GM12878 (cell line): ENCODE measurements around the gene THADA. TPM values are rescaled to one million over a fixed set of nuclear protein-coding genes. Genes with fewer than 3 reads are reported as not detected.

Source experiments
- ATAC-seq: fragments of 200-7000 bp; cut with Tn5 transposase; 3 replicates; pipeline ENCODE4 v1.9.1; 2020; ENCODE audit warnings: mild to moderate bottlenecking, moderate library complexity
- BruUV-seq: library from RNA; stranded (reverse); fragments of 400-500 nt; replicated peaks from 2 replicates; lab custom pipeline; 2021; lab: Mats Ljungman, UMichigan
- CTCF ChIA-PET: fragments of 300-600 bp; sonication (Branson Sonifier 250); formaldehyde crosslinking; extraction: SDS; loops from one replicate; lab custom pipeline; 2021; ENCODE audit warnings: inconsistent platforms; lab: Yijun Ruan, JAX
- POLR2A ChIA-PET: fragments of 350-600 bp; formaldehyde crosslinking; extraction: SDS; loops from one replicate; lab custom pipeline; 2021; ENCODE audit warnings: inconsistent platforms; lab: Charles Lee
- RAD21 ChIA-PET: fragments of 300-600 bp; sonication (Branson Sonifier 250); formaldehyde crosslinking; loops from one replicate; lab custom pipeline; 2023; ENCODE audit warnings: antibody characterized with exemption; ENCODE audit not compliant: unreplicated experiment; lab: Charles Lee
- SMC1A ChIA-PET: fragments of 300-600 bp; sonication (Branson Sonifier 250); formaldehyde crosslinking; loops from one replicate; lab custom pipeline; 2023; ENCODE audit not compliant: unreplicated experiment, uncharacterized antibody; lab: Charles Lee
- DNase-seq: peaks from one replicate; pipeline ENCODE4 v3.0.0-alpha.2; 2011; ENCODE audit warnings: low read depth, low spot score
- FAIRE-seq: peaks from 3 replicates; lab custom pipeline; 2011; peaks lifted over from hg19 to GRCh38; lab: Jason Lieb, UNC
- H2AFZ ChIP-seq: 2 replicates; pipeline ENCODE4 v1.6.0; 2011; ENCODE audit warnings: low read depth, low read length, control low read depth; ENCODE audit not compliant: control insufficient read depth
- H3K27ac ChIP-seq: 2 replicates; pipeline ENCODE4 v1.5.1; 2011; ENCODE audit warnings: control low read depth; ENCODE audit not compliant: control insufficient read depth, insufficient read depth
- H3K27me3 ChIP-seq, 2 experiments: replicated peaks in 1 of 2; 2 replicates each; pipeline versions ENCODE4 v1.6.0 to v1.6.1; 2011; ENCODE audit warnings: low read length in 1 of 2; ENCODE audit not compliant: control insufficient read depth in 2 of 2, insufficient read depth in 2 of 2
- H3K36me3 ChIP-seq, 2 experiments: 2 replicates each; pipeline ENCODE4 v1.5.1; 2011; ENCODE audit warnings: low read length in 1 of 2; ENCODE audit not compliant: control insufficient read depth in 2 of 2, insufficient read depth in 2 of 2
- H3K4me1 ChIP-seq: 2 replicates; pipeline ENCODE4 v1.6.1; 2011; ENCODE audit warnings: mild to moderate bottlenecking, low read length, moderate library complexity, mixed read lengths; ENCODE audit not compliant: control insufficient read depth, insufficient read depth
- H3K4me2 ChIP-seq: 2 replicates; pipeline ENCODE4 v1.6.0; 2011; ENCODE audit warnings: control low read depth; ENCODE audit not compliant: control insufficient read depth, insufficient read depth
- H3K4me3 ChIP-seq: fragments of 200-600 bp; sonication (generic); 2 replicates; pipeline ENCODE4 v1.5.1; 2016
- H3K79me2 ChIP-seq: 2 replicates; pipeline ENCODE4 v1.6.0; 2011; ENCODE audit warnings: low read length; ENCODE audit not compliant: control insufficient read depth, insufficient read depth
- H3K9ac ChIP-seq: 2 replicates; pipeline ENCODE4 v1.8.0; 2011; ENCODE audit warnings: low read length, control low read depth, mixed read lengths; ENCODE audit not compliant: control insufficient read depth, insufficient read depth
- H3K9me3 ChIP-seq: replicated peaks from 3 replicates; pipeline ENCODE4 v1.5.1; 2011; ENCODE audit warnings: mild to moderate bottlenecking, low read length; ENCODE audit not compliant: control insufficient read depth, insufficient read depth
- H4K20me1 ChIP-seq: 2 replicates; pipeline ENCODE4 v1.6.0; 2011; ENCODE audit not compliant: control insufficient read depth, insufficient read depth
- BACH1 ChIP-seq: fragments of 450-650 bp; IDR thresholded peaks from 2 replicates; pipeline ENCODE4 v1.6.1; 2017; ENCODE audit warnings: mild to moderate bottlenecking, borderline replicate concordance
- IKZF1 ChIP-seq: fragments of 450-650 bp; conservative IDR thresholded peaks from 2 replicates; pipeline ENCODE4 v1.6.1; 2017; ENCODE audit warnings: antibody characterized with exemption, mild to moderate bottlenecking
- JUND ChIP-seq: IDR thresholded peaks from 2 replicates; pipeline ENCODE4 v1.6.1; 2012; ENCODE audit warnings: low read depth, mild to moderate bottlenecking, low read length, improper control_type of control experiment, moderate library complexity
- LARP7 ChIP-seq: fragments of 450-650 bp; IDR thresholded peaks from 2 replicates; pipeline ENCODE4 v1.6.1; 2017; ENCODE audit warnings: mild to moderate bottlenecking
- MXI1 ChIP-seq: fragments of 150-350 bp; IDR thresholded peaks from 2 replicates; pipeline ENCODE4 v1.6.1; 2011; ENCODE audit warnings: low read depth, mild to moderate bottlenecking, inconsistent platforms, low read length, improper control_type of control experiment
- ZSCAN29 ChIP-seq: fragments of 450-650 bp; IDR thresholded peaks from 2 replicates; pipeline ENCODE4 v1.6.1; 2017; ENCODE audit warnings: mild to moderate bottlenecking, moderate library complexity
- WGBS: methylation state at CpG from one replicate; pipeline ENCODE4 v1.1.6; 2016; ENCODE audit warnings: low lambda C conversion rate; ENCODE audit not compliant: insufficient replicate concordance, insufficient coverage; ENCODE audit errors: missing lambda C conversion rate; 5-methylcytosine and 5-hydroxymethylcytosine counted together
- in situ Hi-C: fragments of 300-500 bp; cut with MboI; formaldehyde crosslinking; loops from 9 replicates; pipeline ENCODE4 v1.14.3; 2018; ENCODE audit warnings: mixed read lengths
- intact Hi-C: fragments of 100-400 bp; cut with micrococcal nuclease; formaldehyde crosslinking; loops from one replicate; pipeline ENCODE4 v1.14.2; 2022; ENCODE audit not compliant: unreplicated experiment
- polyA plus RNA-seq, 11 experiments: library from polyadenylated mRNA; depleted of rRNA in 4 of 11; unstranded in 6 of 11; stranded (reverse) in 5 of 11; fragments of >200 nt; fragmentation: Nextera tagmentation in 4 of 11; fragmentation: Illumina TruSeq in 1 of 11; extraction: Ambion mirVana in 4 of 11; extraction: Trizol in 1 of 11; gene quantifications; 1 replicate in 1 of 11; 2 replicates in 10 of 11; pipeline versions ENCODE4 v1.2.1 to v1.2.3, GENCODE V29; 2011 to 2016; ENCODE audit warnings: inconsistent platforms in 2 of 11, missing spikeins in 2 of 11, low read depth in 1 of 11
- total RNA-seq, 4 experiments: library from RNA; depleted of rRNA in 3 of 4; stranded (reverse); fragments of >200 nt in 3 of 4; fragmentation: Illumina TruSeq in 1 of 4; extraction: Trizol in 1 of 4; gene quantifications; 2 replicates each; pipeline versions ENCODE4 v1.2.1 to v1.2.3, GENCODE V29; 2013 to 2021
- TF ChIP-seq, protein P1 (sequence below): IDR thresholded peaks from 2 replicates; pipeline ENCODE4 v1.6.1; 2012; ENCODE audit warnings: mild to moderate bottlenecking, low read depth, low read length
- TF ChIP-seq, protein P2 (sequence below): fragments of 450-650 bp; IDR thresholded peaks from 2 replicates; pipeline ENCODE4 v1.6.1; 2016; ENCODE audit warnings: mild to moderate bottlenecking
- TF ChIP-seq, protein P3 (sequence below): fragments of 450-650 bp; IDR thresholded peaks from 2 replicates; pipeline ENCODE4 v1.6.1; 2017; ENCODE audit warnings: borderline replicate concordance

The THADA gene
- total and polyA plus RNA-seq, 10 of the 15 experiments (the other 5 are each of a cell fraction or from before 2014, with no cell fraction given), result 14.6 to 33.2 (median 23.2) TPM

DNA sequence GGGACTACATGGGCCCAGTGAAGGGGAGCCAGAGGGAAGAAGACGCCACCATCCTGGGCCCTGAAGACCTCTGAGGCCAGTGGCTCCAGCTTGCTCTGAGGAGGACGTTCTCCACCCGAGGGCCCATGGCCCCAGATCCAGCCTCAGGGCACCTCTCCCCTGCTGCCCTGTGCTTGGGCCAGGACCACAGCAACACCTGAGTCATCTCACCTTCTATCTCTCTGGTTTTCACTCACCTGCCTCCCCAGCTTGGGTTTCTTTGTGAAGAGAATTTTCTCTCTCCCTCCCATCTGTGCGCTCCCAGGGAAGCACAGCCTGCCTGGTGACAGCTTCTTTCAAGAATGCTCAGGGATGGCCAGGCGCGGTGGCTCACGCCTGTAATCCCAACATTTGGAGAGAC lies 389.2 kb downstream of the THADA start:
- FAIRE-seq, result no peak
- no peak for ATAC-seq
- RAD21 ChIA-PET, result interaction anchor here (1.4 kb wide), 1 partner anchor 14 kb away, joined by 3 read pairs; no protein-coding TSS in a partner anchor
- in situ Hi-C loops, result no loop called here
- Histone ChIP-seq H3K4me2 (no peak overlapping the region), H3K4me3 (no peak overlapping the region), H2AFZ (no peak overlapping the region), H3K4me1 (no peaks in the 10 kb centered on the region), H3K36me3 (no peaks in the 10 kb centered on the region), H4K20me1 (no peaks in the 10 kb centered on the region), H3K9me3 (no peaks in the 10 kb centered on the region), H3K27me3 (no peaks in the 10 kb centered on the region), H3K27ac (no peak overlapping the region), H3K9ac (no peak overlapping the region), H3K79me2 (no peaks in the 10 kb centered on the region)
- BruUV-seq, result no TSS peak
- 64% methylated on average over 6 of the region's 7 CpGs for WGBS
- SMC1A ChIA-PET, result interaction anchor here (0.5 to 1.0 kb wide), 3 partner anchors 15 to 283 kb away, joined by 3 read pairs; no protein-coding TSS in a partner anchor
- intact Hi-C loops, result no loop called here
- CTCF ChIA-PET, result interaction anchor here (1.8 kb wide), 1 partner anchor 16 kb away, joined by 5 read pairs; no protein-coding TSS in a partner anchor
- TF ChIP-seq, protein P1, sequence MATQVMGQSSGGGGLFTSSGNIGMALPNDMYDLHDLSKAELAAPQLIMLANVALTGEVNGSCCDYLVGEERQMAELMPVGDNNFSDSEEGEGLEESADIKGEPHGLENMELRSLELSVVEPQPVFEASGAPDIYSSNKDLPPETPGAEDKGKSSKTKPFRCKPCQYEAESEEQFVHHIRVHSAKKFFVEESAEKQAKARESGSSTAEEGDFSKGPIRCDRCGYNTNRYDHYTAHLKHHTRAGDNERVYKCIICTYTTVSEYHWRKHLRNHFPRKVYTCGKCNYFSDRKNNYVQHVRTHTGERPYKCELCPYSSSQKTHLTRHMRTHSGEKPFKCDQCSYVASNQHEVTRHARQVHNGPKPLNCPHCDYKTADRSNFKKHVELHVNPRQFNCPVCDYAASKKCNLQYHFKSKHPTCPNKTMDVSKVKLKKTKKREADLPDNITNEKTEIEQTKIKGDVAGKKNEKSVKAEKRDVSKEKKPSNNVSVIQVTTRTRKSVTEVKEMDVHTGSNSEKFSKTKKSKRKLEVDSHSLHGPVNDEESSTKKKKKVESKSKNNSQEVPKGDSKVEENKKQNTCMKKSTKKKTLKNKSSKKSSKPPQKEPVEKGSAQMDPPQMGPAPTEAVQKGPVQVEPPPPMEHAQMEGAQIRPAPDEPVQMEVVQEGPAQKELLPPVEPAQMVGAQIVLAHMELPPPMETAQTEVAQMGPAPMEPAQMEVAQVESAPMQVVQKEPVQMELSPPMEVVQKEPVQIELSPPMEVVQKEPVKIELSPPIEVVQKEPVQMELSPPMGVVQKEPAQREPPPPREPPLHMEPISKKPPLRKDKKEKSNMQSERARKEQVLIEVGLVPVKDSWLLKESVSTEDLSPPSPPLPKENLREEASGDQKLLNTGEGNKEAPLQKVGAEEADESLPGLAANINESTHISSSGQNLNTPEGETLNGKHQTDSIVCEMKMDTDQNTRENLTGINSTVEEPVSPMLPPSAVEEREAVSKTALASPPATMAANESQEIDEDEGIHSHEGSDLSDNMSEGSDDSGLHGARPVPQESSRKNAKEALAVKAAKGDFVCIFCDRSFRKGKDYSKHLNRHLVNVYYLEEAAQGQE, result no peak
- TF ChIP-seq, protein P2, sequence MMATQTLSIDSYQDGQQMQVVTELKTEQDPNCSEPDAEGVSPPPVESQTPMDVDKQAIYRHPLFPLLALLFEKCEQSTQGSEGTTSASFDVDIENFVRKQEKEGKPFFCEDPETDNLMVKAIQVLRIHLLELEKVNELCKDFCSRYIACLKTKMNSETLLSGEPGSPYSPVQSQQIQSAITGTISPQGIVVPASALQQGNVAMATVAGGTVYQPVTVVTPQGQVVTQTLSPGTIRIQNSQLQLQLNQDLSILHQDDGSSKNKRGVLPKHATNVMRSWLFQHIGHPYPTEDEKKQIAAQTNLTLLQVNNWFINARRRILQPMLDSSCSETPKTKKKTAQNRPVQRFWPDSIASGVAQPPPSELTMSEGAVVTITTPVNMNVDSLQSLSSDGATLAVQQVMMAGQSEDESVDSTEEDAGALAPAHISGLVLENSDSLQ, result no peak
- TF ChIP-seq IKZF1 (no peak), BACH1 (no peak), LARP7 (no peak), ZSCAN29 (no peak), JUND (no peak), MXI1 (no peak)
- TF ChIP-seq, protein P3, sequence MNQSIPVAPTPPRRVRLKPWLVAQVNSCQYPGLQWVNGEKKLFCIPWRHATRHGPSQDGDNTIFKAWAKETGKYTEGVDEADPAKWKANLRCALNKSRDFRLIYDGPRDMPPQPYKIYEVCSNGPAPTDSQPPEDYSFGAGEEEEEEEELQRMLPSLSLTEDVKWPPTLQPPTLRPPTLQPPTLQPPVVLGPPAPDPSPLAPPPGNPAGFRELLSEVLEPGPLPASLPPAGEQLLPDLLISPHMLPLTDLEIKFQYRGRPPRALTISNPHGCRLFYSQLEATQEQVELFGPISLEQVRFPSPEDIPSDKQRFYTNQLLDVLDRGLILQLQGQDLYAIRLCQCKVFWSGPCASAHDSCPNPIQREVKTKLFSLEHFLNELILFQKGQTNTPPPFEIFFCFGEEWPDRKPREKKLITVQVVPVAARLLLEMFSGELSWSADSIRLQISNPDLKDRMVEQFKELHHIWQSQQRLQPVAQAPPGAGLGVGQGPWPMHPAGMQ, result no peak
- POLR2A ChIA-PET, result interaction anchor here (0.5 to 0.7 kb wide), 3 partner anchors 28 to 998 kb away, joined by 3 to 4 read pairs (median 3); no protein-coding TSS in a partner anchor
- DNase-seq, result no peak
